Activated CD4-positive, alpha-beta T cell treated with anti-CD3 and anti-CD28 coated beads, Interleukin-10, Interleukin-2, amounts not matched to agents 100 ng/mL and 50 ng/mL, durations not matched to agents 16 hours and 8 hours (primary cell): ENCODE measurements around the gene CRY1.
"Not testable (repeated sequence)": the region's sequence is repeated elsewhere in the genome, so short reads cannot be mapped to it uniquely, and the experiment has no call there.

Experiments
- DNase-seq: peaks from one replicate; pipeline ENCODE4 v3.0.0-alpha.2; 2020

Gene CRY1

GRCh38 chr12:107108366-107108765 is 15.0 kb upstream of the CRY1 start:
- not testable (repeated sequence) for DNase-seq

- DNase-seq: no peak
Measured at GRCh38 chr12:107107381-107107780, 14.0 kb upstream of the CRY1 start.

- DNase-seq: no peak
Measured at GRCh38 chr12:107106241-107107025, 13.1 kb upstream of the CRY1 start.

GRCh38 chr12:107105410-107105703 is 12.0 kb upstream of the CRY1 start:
- no peak for DNase-seq

- DNase-seq: no peak
Measured at GRCh38 chr12:107103516-107103915, 10.2 kb upstream of the CRY1 start.

GRCh38 chr12:107103097-107103496 is 9.7 kb upstream of the CRY1 start:
- DNase-seq: no peak

GRCh38 chr12:107102294-107102693 is 8.9 kb upstream of the CRY1 start:
- no peak for DNase-seq

- DNase-seq: no peak
Measured at GRCh38 chr12:107101651-107102050, 8.3 kb upstream of the CRY1 start.

GRCh38 chr12:107099917-107100316 is 6.6 kb upstream of the CRY1 start:
- no peak for DNase-seq

- no peak for DNase-seq
Measured at GRCh38 chr12:107096571-107096970, 3.2 kb upstream of the CRY1 start.

GRCh38 chr12:107094183-107094448 is 767 bp upstream of the CRY1 start:
- no peak for DNase-seq

GRCh38 chr12:107092669-107093416 is 506 bp downstream of the CRY1 start:
- peak; percentile 64 for DNase-seq

GRCh38 chr12:107091989-107092641 is 1.2 kb downstream of the CRY1 start:
- DNase-seq: peak; percentile 71

GRCh38 chr12:107091381-107091780 is 2.0 kb downstream of the CRY1 start:
- no peak for DNase-seq

GRCh38 chr12:107090711-107091110 is 2.6 kb downstream of the CRY1 start:
- no peak for DNase-seq

GRCh38 chr12:107088912-107089311 is 4.4 kb downstream of the CRY1 start:
- DNase-seq: no peak

- no peak for DNase-seq
Measured at GRCh38 chr12:107086314-107086713, 7.0 kb downstream of the CRY1 start.

- DNase-seq: no peak
Measured at GRCh38 chr12:107081778-107082177, 11.6 kb downstream of the CRY1 start.

GRCh38 chr12:107080299-107080698 is 13.1 kb downstream of the CRY1 start:
- DNase-seq: no peak

- peak; percentile 39 for DNase-seq
Measured at GRCh38 chr12:107079172-107080011, 14.0 kb downstream of the CRY1 start.

GRCh38 chr12:107073266-107073665 is 20.1 kb downstream of the CRY1 start:
- not testable (repeated sequence) for DNase-seq

GRCh38 chr12:107066691-107067090 is 26.7 kb downstream of the CRY1 start:
- no peak for DNase-seq

- no peak for DNase-seq
Measured at GRCh38 chr12:107064687-107065086, 28.7 kb downstream of the CRY1 start.
